ENCODE data around the gene SORCS3. TPM values are rescaled to one million over a fixed set of nuclear protein-coding genes. Genes with fewer than 3 reads are reported as not detected.

SORCS3 gene
- total and polyA plus RNA-seq, 2 of the 13 experiments (the other 11 are each of a cell fraction or from before 2014, with no cell fraction given): 0.07 TPM; not detected in 1

DNA sequence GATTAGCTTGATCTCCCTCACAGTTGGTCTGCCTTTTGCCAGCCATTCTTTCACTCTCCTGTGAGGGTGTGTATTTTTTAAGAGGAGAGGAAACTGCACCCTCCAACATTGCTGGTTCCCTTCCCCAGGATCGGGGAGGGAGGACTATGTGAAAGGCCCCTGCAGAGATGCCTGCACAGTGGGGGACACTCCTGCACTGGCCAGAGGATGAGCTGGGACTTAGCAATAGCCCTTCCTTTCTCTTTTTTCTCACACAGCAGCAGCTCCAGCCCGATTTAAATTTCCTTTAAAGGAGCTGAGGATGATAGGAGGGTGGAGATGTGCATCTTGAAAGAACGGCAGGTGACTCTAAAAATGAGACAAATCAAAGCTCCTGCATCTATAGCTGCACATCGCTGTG lies 18.7 kb downstream of the SORCS3 start (continued):
- no peak for TF ChIP-seq ZNF281 (CRISPR knock-in tag; IDR thresholded peaks at IDR 0.05; ENCODE audit: borderline replicate concordance)
- no peak for TF ChIP-seq HNF1B (CRISPR knock-in tag; IDR thresholded peaks at IDR 0.05)
- no peak for TF ChIP-seq PTBP1 (IDR thresholded peaks at IDR 0.05; ENCODE audit: low read depth, low read length, poor library complexity, severe bottlenecking)

GRCh38 chr10:104663076-104663475 lies 22.0 kb downstream of the SORCS3 start:
- no peak for FAIRE-seq
- no peaks in the 10 kb centered on the region for H3K9me3 ChIP-seq (ENCODE audit: low read length)
- no peak for ATAC-seq
- no peak for DNase-seq (ENCODE audit: low spot score)
- TF ChIP-seq ZNF574 (CRISPR knock-in tag; IDR thresholded peaks at IDR 0.05) (no peak), KLF12 (CRISPR knock-in tag; IDR thresholded peaks at IDR 0.05; ENCODE audit: borderline replicate concordance) (no peak)
- H3K4me2 ChIP-seq (ENCODE audit: low read depth, low read length): no peak overlapping the region
- CTCF ChIA-PET (ENCODE audit: low intra/inter-chr PET ratio, low total read pairs): no interaction called here
- in situ Hi-C loops (cut with HindIII; ENCODE audit: extremely low pct_ligation_motif_present, low pct_unique_long_range_greater_than_20kb) (no loop called here), intact Hi-C loops (cut with micrococcal nuclease; ENCODE audit: unreplicated experiment) (no loop called here)
- H3K27me3 ChIP-seq (ENCODE audit: control insufficient read depth in 1 of 2, insufficient read depth in 2 of 2, low read length in 2 of 2): peaks cover 2 to 9% of the 10 kb centered on the region in 2 experiments; a peak in 3 of 5 replicates
- no peaks in the 10 kb centered on the region for H4K20me1 ChIP-seq (ENCODE audit: insufficient read depth, low read length)
- no peak overlapping the region for H3K9ac ChIP-seq (ENCODE audit: insufficient read depth, low read depth, low read length)
- no peaks in the 10 kb centered on the region for H3K79me2 ChIP-seq (ENCODE audit: insufficient read depth, low read length)
- no peak overlapping the region for H3K27ac ChIP-seq (ENCODE audit: extremely low read length, insufficient read depth, low read length)
- H2AFZ ChIP-seq (ENCODE audit: low read length): no peak overlapping the region
- no TSS peak for BruUV-seq (replicated peaks)
- H3K4me1 ChIP-seq (ENCODE audit: insufficient read depth, low read length): no peaks in the 10 kb centered on the region
- H3K36me3 ChIP-seq (replicated peaks in 1 of 2; ENCODE audit: control insufficient read depth in 1 of 2, insufficient read depth in 2 of 2, low read length in 2 of 2): no peaks in the 10 kb centered on the region
- POLR2A ChIA-PET: no interaction called here
- 24% methylated on average over 5 of the region's 5 CpGs for WGBS (ENCODE audit: low lambda C conversion rate)
- no peak overlapping the region for H3K4me3 ChIP-seq (replicated peaks in 1 of 3; ENCODE audit: insufficient read depth in 1 of 3, low read depth in 2 of 3, low read length in 3 of 3)

All from HepG2 (cell line).